Trophoblast cell (in vitro differentiated cells and primary cell): ENCODE data around the gene GLRA3.

Experiments
- DNase-seq, 2 donors: peaks; one replicate each; pipeline ENCODE4 v3.0.0-alpha.2; 2016
- H2AFZ ChIP-seq: 2 replicates; pipeline ENCODE4 v1.6.1; 2013; ENCODE audit warnings: low read length, moderate library complexity, mild to moderate bottlenecking; ENCODE audit not compliant: insufficient read depth, poor library complexity
- H2AK5ac ChIP-seq: 2 replicates; pipeline ENCODE4 v1.6.1; 2013; ENCODE audit warnings: mild to moderate bottlenecking, low read length
- H2BK120ac ChIP-seq: 2 replicates; pipeline ENCODE4 v1.6.1; 2013; ENCODE audit warnings: low read length, mild to moderate bottlenecking, moderate library complexity; ENCODE audit not compliant: insufficient read depth, poor library complexity
- H2BK12ac ChIP-seq: 2 replicates; pipeline ENCODE4 v1.6.1; 2013; ENCODE audit warnings: mild to moderate bottlenecking, low read length, moderate library complexity
- H2BK5ac ChIP-seq: 2 replicates; pipeline ENCODE4 v1.6.1; 2013; ENCODE audit warnings: low read length, low read depth, moderate library complexity, mild to moderate bottlenecking; ENCODE audit not compliant: poor library complexity
- H3K14ac ChIP-seq: 2 replicates; pipeline ENCODE4 v1.6.1; 2013; ENCODE audit warnings: mild to moderate bottlenecking, low read length
- H3K18ac ChIP-seq: 2 replicates; pipeline ENCODE4 v1.6.1; 2013; ENCODE audit warnings: mild to moderate bottlenecking, low read length
- H3K23ac ChIP-seq: 2 replicates; pipeline ENCODE4 v1.6.1; 2013; ENCODE audit warnings: low read length
- H3K27ac ChIP-seq: 2 replicates; pipeline ENCODE4 v1.5.1; 2013; ENCODE audit warnings: low read depth, mild to moderate bottlenecking, inconsistent platforms, low read length, moderate library complexity
- H3K27me3 ChIP-seq: 2 replicates; pipeline ENCODE4 v1.6.1; 2013; ENCODE audit warnings: inconsistent platforms, mild to moderate bottlenecking, low read length, moderate library complexity; ENCODE audit not compliant: insufficient read depth
- H3K36me3 ChIP-seq, 2 experiments: 1 replicate in 1 of 2; 2 replicates in 1 of 2; pipeline ENCODE4 v1.6.1; 2013; ENCODE audit warnings: low read length in 2 of 2, mild to moderate bottlenecking in 2 of 2, moderate library complexity in 1 of 2; ENCODE audit not compliant: insufficient read depth in 2 of 2, control insufficient read depth in 1 of 2
- H3K4ac ChIP-seq: 2 replicates; pipeline ENCODE4 v1.6.1; 2013; ENCODE audit warnings: low read depth, mild to moderate bottlenecking, low read length, moderate library complexity
- H3K4me1 ChIP-seq, 2 experiments: 1 replicate in 1 of 2; 2 replicates in 1 of 2; pipeline ENCODE4 v1.6.1; 2013; ENCODE audit warnings: low read length in 2 of 2, mild to moderate bottlenecking in 2 of 2, moderate library complexity in 1 of 2; ENCODE audit not compliant: insufficient read depth in 2 of 2, control insufficient read depth in 1 of 2
- H3K4me2 ChIP-seq: 2 replicates; pipeline ENCODE4 v1.6.1; 2013; ENCODE audit warnings: inconsistent platforms, mild to moderate bottlenecking, low read length, moderate library complexity
- H3K4me3 ChIP-seq: 2 replicates; pipeline ENCODE4 v1.5.1; 2013; ENCODE audit warnings: mild to moderate bottlenecking, low read depth, low read length, inconsistent platforms
- H3K79me1 ChIP-seq: one replicate; pipeline ENCODE4 v1.6.1; 2013; ENCODE audit warnings: low read length
- H3K79me2 ChIP-seq: 2 replicates; pipeline ENCODE4 v1.6.1; 2013; ENCODE audit warnings: low read length, mild to moderate bottlenecking; ENCODE audit not compliant: control insufficient read depth, insufficient read depth, poor library complexity
- H3K9ac ChIP-seq: 2 replicates; pipeline ENCODE4 v1.6.1; 2013; ENCODE audit warnings: mild to moderate bottlenecking, low read length
- H3K9me3 ChIP-seq: 2 replicates; pipeline ENCODE4 v1.6.1; 2013; ENCODE audit warnings: low read depth, mild to moderate bottlenecking, control low read depth, inconsistent platforms, low read length; ENCODE audit not compliant: insufficient read depth
- H4K12ac ChIP-seq: 2 replicates; pipeline ENCODE4 v1.6.1; 2013; ENCODE audit warnings: low read depth, mild to moderate bottlenecking, low read length, moderate library complexity
- H4K8ac ChIP-seq: 2 replicates; pipeline ENCODE4 v1.6.1; 2013; ENCODE audit warnings: low read depth, mild to moderate bottlenecking, low read length, moderate library complexity
- H4K91ac ChIP-seq: one replicate; pipeline ENCODE4 v1.6.1; 2013; ENCODE audit warnings: low read depth, mild to moderate bottlenecking, low read length, moderate library complexity
- WGBS: extraction: QIAGEN DNeasy Blood & Tissue Kit; methylation state at CpG from one replicate; pipeline ENCODE4 v1.1.7; 2013; ENCODE audit warnings: missing lambda C conversion rate; ENCODE audit not compliant: insufficient read length, insufficient coverage; ENCODE audit errors: extremely low coverage; 5-methylcytosine and 5-hydroxymethylcytosine counted together

The GLRA3 gene

DNA sequence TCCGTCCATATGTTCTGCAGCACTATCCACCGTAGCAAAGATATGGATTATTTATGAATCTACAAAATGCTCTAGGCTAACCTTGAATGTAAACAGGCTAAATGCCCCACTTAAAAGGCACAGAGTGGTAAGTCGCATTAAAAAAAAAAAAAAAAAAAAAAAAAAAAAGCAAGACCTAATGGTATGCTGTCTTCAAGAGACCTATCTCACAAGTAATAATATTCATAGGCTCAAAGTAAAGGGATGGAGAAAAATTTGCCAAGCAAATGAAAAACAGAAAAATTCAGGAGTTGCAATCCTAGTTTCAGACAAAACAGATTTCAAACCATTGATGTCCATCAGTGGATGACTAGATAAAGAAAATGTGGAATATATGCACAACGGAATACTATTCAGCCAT, 139.4 kb downstream of the GLRA3 start:
- H4K12ac ChIP-seq, result no peak overlapping the region
- H3K14ac ChIP-seq, result no peak overlapping the region
- H3K27me3 ChIP-seq, result no peaks in the 10 kb centered on the region
- no peak overlapping the region for H3K18ac ChIP-seq
- DNase-seq, result no peak
- H3K23ac ChIP-seq, result no peak overlapping the region
- no peaks in the 10 kb centered on the region for H3K36me3 ChIP-seq
- no peak overlapping the region for H3K9ac ChIP-seq
- H2AK5ac ChIP-seq, result no peak overlapping the region
- no peak overlapping the region for H3K4me3 ChIP-seq
- H2BK5ac ChIP-seq, result no peak overlapping the region
- H3K9me3 ChIP-seq, result no peaks in the 10 kb centered on the region
- no peak overlapping the region for H2AFZ ChIP-seq
- no peak overlapping the region for H3K27ac ChIP-seq
- H2BK12ac ChIP-seq, result no peak overlapping the region
- no peak overlapping the region for H2BK120ac ChIP-seq
- no CpG with 5 or more reads among the region's 4 CpGs for WGBS
- H3K79me1 ChIP-seq, result no peaks in the 10 kb centered on the region
- H3K4me1 ChIP-seq, result no peaks in the 10 kb centered on the region
- no peak overlapping the region for H3K4ac ChIP-seq
- H3K79me2 ChIP-seq, result no peaks in the 10 kb centered on the region
- H4K8ac ChIP-seq, result no peak overlapping the region
- H3K4me2 ChIP-seq, result no peak overlapping the region
- no peak overlapping the region for H4K91ac ChIP-seq

- no peak for DNase-seq
- no peaks in the 10 kb centered on the region for H3K79me2 ChIP-seq
- H2AFZ ChIP-seq, result no peak overlapping the region
- H3K4me3 ChIP-seq, result no peak overlapping the region
- no peak overlapping the region for H2BK12ac ChIP-seq
- H3K18ac ChIP-seq, result no peak overlapping the region
- H3K14ac ChIP-seq, result no peak overlapping the region
- no peak overlapping the region for H4K8ac ChIP-seq
- no peak overlapping the region for H2BK5ac ChIP-seq
- no peak overlapping the region for H4K91ac ChIP-seq
- no peaks in the 10 kb centered on the region for H3K27me3 ChIP-seq
- no peak overlapping the region for H3K9ac ChIP-seq
- no peak overlapping the region for H3K4me2 ChIP-seq
- no peaks in the 10 kb centered on the region for H3K4me1 ChIP-seq
- no peak overlapping the region for H3K23ac ChIP-seq
- no peak overlapping the region for H3K27ac ChIP-seq
- no peaks in the 10 kb centered on the region for H3K36me3 ChIP-seq
- H3K4ac ChIP-seq, result no peak overlapping the region
- H3K79me1 ChIP-seq, result no peaks in the 10 kb centered on the region
- no peak overlapping the region for H2AK5ac ChIP-seq
- H4K12ac ChIP-seq, result no peak overlapping the region
- H3K9me3 ChIP-seq, result no peaks in the 10 kb centered on the region
- H2BK120ac ChIP-seq, result no peak overlapping the region
Observed at GRCh38 chr4:174686826-174687225, 142.2 kb downstream of the GLRA3 start.

DNA sequence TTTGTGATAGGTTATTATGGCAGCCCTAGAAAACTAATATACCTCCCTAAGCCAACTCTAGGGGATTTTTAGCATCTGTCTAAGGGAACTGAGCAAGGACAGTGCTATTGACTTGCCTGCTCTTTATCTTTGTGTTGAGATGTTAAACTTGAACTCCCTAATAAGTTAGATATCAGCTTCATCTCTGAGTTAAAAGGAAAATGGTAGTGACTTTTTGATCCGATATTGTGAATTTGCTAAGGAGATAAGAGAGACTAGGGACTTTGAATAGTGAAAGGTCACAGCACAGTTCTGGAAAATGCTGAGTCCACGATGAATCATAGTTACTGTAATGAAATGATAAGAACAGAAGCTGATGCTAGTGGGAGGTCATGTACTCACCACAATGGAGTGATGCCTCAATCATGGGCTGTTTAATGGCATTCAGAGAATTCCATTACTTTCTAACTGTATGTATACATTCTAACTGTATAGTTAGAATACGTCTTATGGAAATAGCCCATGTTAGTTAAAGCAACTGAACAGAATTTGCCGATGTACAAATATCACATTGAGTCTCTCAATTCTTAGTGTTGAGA, 147.2 kb downstream of the GLRA3 start:
- H3K79me2 ChIP-seq, result no peaks in the 10 kb centered on the region
- no CpG with 5 or more reads among the region's 4 CpGs for WGBS
- no peaks in the 10 kb centered on the region for H3K79me1 ChIP-seq
- H2BK12ac ChIP-seq, result no peak overlapping the region
- peak in 1 of 2 donors; percentile 17 for DNase-seq
- H3K23ac ChIP-seq, result no peak overlapping the region
- H3K4me1 ChIP-seq, result no peaks in the 10 kb centered on the region
- no peak overlapping the region for H4K8ac ChIP-seq
- no peak overlapping the region for H3K4me2 ChIP-seq
- H2BK120ac ChIP-seq, result no peak overlapping the region
- H3K4me3 ChIP-seq, result no peak overlapping the region
- H3K9me3 ChIP-seq, result no peaks in the 10 kb centered on the region
- H3K27ac ChIP-seq, result no peak overlapping the region
- H3K18ac ChIP-seq, result no peak overlapping the region
- H4K12ac ChIP-seq, result no peak overlapping the region
- no peak overlapping the region for H2AFZ ChIP-seq
- no peak overlapping the region for H2BK5ac ChIP-seq
- no peaks in the 10 kb centered on the region for H3K36me3 ChIP-seq
- H4K91ac ChIP-seq, result no peak overlapping the region
- H3K9ac ChIP-seq, result no peak overlapping the region
- H3K27me3 ChIP-seq, result no peaks in the 10 kb centered on the region
- H3K4ac ChIP-seq, result no peak overlapping the region
- no peak overlapping the region for H2AK5ac ChIP-seq
- no peak overlapping the region for H3K14ac ChIP-seq

DNA sequence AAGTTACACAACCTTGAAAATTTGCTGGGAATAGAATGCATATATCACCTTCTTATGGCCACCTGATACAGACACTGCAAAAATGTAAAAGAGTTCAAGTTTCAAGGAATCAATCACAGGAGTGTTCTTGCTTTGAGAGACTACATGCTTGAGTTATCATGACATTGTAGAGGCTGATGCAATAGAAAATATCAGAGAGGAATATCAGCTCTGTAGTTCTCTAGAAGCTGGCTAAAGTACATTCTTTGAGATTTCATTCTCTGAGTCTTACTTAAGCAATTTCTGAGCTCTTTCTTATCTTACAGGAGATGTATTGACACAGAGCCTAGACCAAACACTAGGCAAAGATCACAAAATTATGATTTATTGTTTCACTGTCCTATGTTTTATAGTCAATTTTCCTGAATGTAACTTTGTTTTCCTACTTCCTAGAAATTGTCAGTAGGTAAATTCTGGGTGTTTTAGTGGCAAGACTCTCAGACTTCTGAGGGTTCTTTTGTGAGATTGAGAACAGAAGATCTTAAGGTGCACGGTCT, 154.7 kb downstream of the GLRA3 start:
- H2AK5ac ChIP-seq, result no peak overlapping the region
- no peak overlapping the region for H3K4me3 ChIP-seq
- H2BK12ac ChIP-seq, result no peak overlapping the region
- H3K4me2 ChIP-seq, result no peak overlapping the region
- no peaks in the 10 kb centered on the region for H3K27me3 ChIP-seq
- no peak overlapping the region for H2BK120ac ChIP-seq
- no peak overlapping the region for H2BK5ac ChIP-seq
- no peaks in the 10 kb centered on the region for H3K9me3 ChIP-seq
- H4K8ac ChIP-seq, result no peak overlapping the region
- no peak overlapping the region for H3K14ac ChIP-seq
- H4K91ac ChIP-seq, result no peak overlapping the region
- whole genome bisulfite sequencing, result no CpG with 5 or more reads among the region's 1 CpG
- H3K4me1 ChIP-seq, result no peaks in the 10 kb centered on the region
- no peak overlapping the region for H3K18ac ChIP-seq
- no peak overlapping the region for H3K4ac ChIP-seq
- H3K36me3 ChIP-seq, result no peaks in the 10 kb centered on the region
- no peak overlapping the region for H3K9ac ChIP-seq
- no peaks in the 10 kb centered on the region for H3K79me2 ChIP-seq
- no peak overlapping the region for H2AFZ ChIP-seq
- peak; percentile 14 to 90 for DNase-seq
- H4K12ac ChIP-seq, result no peak overlapping the region
- no peak overlapping the region for H3K23ac ChIP-seq
- no peak overlapping the region for H3K27ac ChIP-seq
- H3K79me1 ChIP-seq, result peaks cover 2% of the 10 kb centered on the region
